ENCODE data around the gene GARIN3.

- no peak for TF ChIP-seq POLR2A (IDR thresholded peaks at IDR 0.05)
- TF ChIP-seq CTCF (IDR thresholded peaks at IDR 0.05): no peak
Measured at GRCh38 chr5:157177953-157178352, 11.9 kb upstream of the GARIN3 start.

Measured in body of pancreas (tissue), 4 donors.